Natural killer cell (primary cell): Measurements from ENCODE around the gene SPRYD3. TPM values are rescaled to one million over a fixed set of nuclear protein-coding genes. Genes with fewer than 3 reads are reported as not detected.

ENCODE experiments used
- ATAC-seq, 3 donors: fragments of 150-1000 bp in 2 of 3; fragments of 200-7000 bp in 1 of 3; cut with Tn5 transposase; 1 replicate in 1 of 3; 2 replicates in 2 of 3; pipeline ENCODE4 v1.10.0; 2021; ENCODE audit warnings: mild to moderate bottlenecking in 2 of 3, moderate library complexity in 2 of 3
- DNase-seq, 2 donors: peaks; one replicate each; pipeline versions ENCODE4 v3.0.0 to v3.0.0-alpha.2; 2013 to 2021; ENCODE audit warnings: mixed read lengths in 1 of 2
- H3K27ac ChIP-seq: one replicate; pipeline ENCODE4 v1.5.1; 2013; ENCODE audit warnings: mild to moderate bottlenecking, low read length
- H3K27me3 ChIP-seq: one replicate; pipeline ENCODE4 v1.6.1; 2013; ENCODE audit warnings: low read length; ENCODE audit not compliant: control insufficient read depth, insufficient read depth
- H3K36me3 ChIP-seq: one replicate; pipeline ENCODE4 v1.6.1; 2013; ENCODE audit warnings: low read length; ENCODE audit not compliant: control insufficient read depth, insufficient read depth
- H3K4me1 ChIP-seq: one replicate; pipeline ENCODE4 v1.6.1; 2013; ENCODE audit warnings: low read length; ENCODE audit not compliant: control insufficient read depth, insufficient read depth
- H3K4me3 ChIP-seq: one replicate; pipeline ENCODE4 v1.5.1; 2013; ENCODE audit warnings: low read length
- H3K9me3 ChIP-seq: one replicate; pipeline ENCODE4 v1.6.1; 2013; ENCODE audit warnings: low read length; ENCODE audit not compliant: control insufficient read depth, insufficient read depth
- H3K27ac Mint-ChIP-seq, 2 donors: one replicate each; pipeline ENCODE4 v1.8.0; 2022; ENCODE audit warnings: mild to moderate bottlenecking in 2 of 2, mixed read lengths in 2 of 2, moderate library complexity in 1 of 2
- H3K27me3 Mint-ChIP-seq, 2 donors: one replicate each; pipeline ENCODE4 v1.8.0; 2022; ENCODE audit warnings: low read depth in 2 of 2, mixed read lengths in 2 of 2
- H3K36me3 Mint-ChIP-seq: one replicate; pipeline ENCODE4 v1.8.0; 2022; ENCODE audit warnings: mixed read lengths
- H3K4me1 Mint-ChIP-seq, 2 donors: one replicate each; pipeline ENCODE4 v1.8.0; 2022; ENCODE audit warnings: mixed read lengths in 2 of 2
- H3K4me3 Mint-ChIP-seq: one replicate; pipeline ENCODE4 v1.8.0; 2022; ENCODE audit warnings: mild to moderate bottlenecking, moderate library complexity, mixed read lengths
- H3K9me3 Mint-ChIP-seq, 2 donors: one replicate each; pipeline ENCODE4 v1.8.0; 2022; ENCODE audit warnings: mixed read lengths in 2 of 2
- CTCF ChIP-seq: fragments of 200-600 bp; IDR thresholded peaks from one replicate; pipeline ENCODE4 v1.8.0; 2022; ENCODE audit warnings: antibody characterized with exemption
- WGBS: methylation state at CpG from one replicate; pipeline ENCODE4 v1.1.7; 2013; ENCODE audit warnings: missing lambda C conversion rate; ENCODE audit not compliant: insufficient coverage; 5-methylcytosine and 5-hydroxymethylcytosine counted together
- intact Hi-C: fragments of 100-400 bp; cut with micrococcal nuclease; formaldehyde crosslinking; loops from one replicate; pipeline ENCODE4 v1.14.2; 2022
- total RNA-seq, 4 donors: library from RNA; stranded (reverse); fragments of 120-200 nt in 1 of 4; gene quantifications; one replicate each; pipeline versions ENCODE4 v1.2.3 to v1.2.4, GENCODE V29; 2013 to 2022

SPRYD3 gene
- 10 to 100 TPM; 32.6 to 48.0 (median 42.6) TPM for total RNA-seq
- 25.5 TPM for total RNA-seq (2013)

GRCh38 chr12:53079226-53080117 is at the start of gene SPRYD3:
Gene SPRYD3 (minus strand): TSS chr12:53079390. CDS start chr12:53079333, 57 bp downstream.
- ATAC-seq (peak; percentile 97 to 99 (median 97)), DNase-seq (peak; percentile 97 to 99)
- H3K27ac ChIP-seq, result peak within 1 kb of the TSS; percentile 76
- H3K27me3 ChIP-seq, result no peaks in the 10 kb centered on the region
- Mint-ChIP-seq H3K36me3 (peaks cover 6% of the 10 kb centered on the region), H3K4me3 (peak within 1 kb of the TSS; percentile 97), H3K9me3 (no peaks in the 10 kb centered on the region), H3K27me3 (no peaks in the 10 kb centered on the region), H3K4me1 (peaks cover 46 to 49% of the 10 kb centered on the region in 2 donors), H3K27ac (peak within 1 kb of the TSS; percentile 91 to 95)
- peaks cover 23% of the 10 kb centered on the region for H3K36me3 ChIP-seq
- H3K4me3 ChIP-seq, result peak within 1 kb of the TSS; percentile 70
- TF ChIP-seq CTCF, result no peak
- intact Hi-C loops, result no loop called here
- H3K9me3 ChIP-seq, result no peaks in the 10 kb centered on the region
- 4% methylated on average over 67 of the region's 67 CpGs for WGBS
- H3K4me1 ChIP-seq, result peaks cover 20% of the 10 kb centered on the region

GRCh38 chr12:53127169-53127568 is 48.0 kb upstream of the SPRYD3 start:
- no peaks in the 10 kb centered on the region for H3K4me1 ChIP-seq
- no peaks in the 10 kb centered on the region for H3K9me3 ChIP-seq
- intact Hi-C loops, result no loop called here
- H3K27ac Mint-ChIP-seq, result no peak overlapping the region
- no peaks in the 10 kb centered on the region for H3K9me3 Mint-ChIP-seq
- DNase-seq (no peak), ATAC-seq (no peak)
- no peaks in the 10 kb centered on the region for H3K36me3 ChIP-seq
- H3K4me1 Mint-ChIP-seq, result no peaks in the 10 kb centered on the region
- no peak overlapping the region for H3K27ac ChIP-seq
- WGBS, result no CpG with 5 or more reads among the region's 1 CpG
- peaks cover 0 to 14% of the 10 kb centered on the region in 2 donors for H3K27me3 Mint-ChIP-seq
- H3K4me3 Mint-ChIP-seq, result no peak overlapping the region
- TF ChIP-seq CTCF, result no peak
- no peaks in the 10 kb centered on the region for H3K36me3 Mint-ChIP-seq
- no peaks in the 10 kb centered on the region for H3K27me3 ChIP-seq
- H3K4me3 ChIP-seq, result no peak overlapping the region

- H3K4me3 Mint-ChIP-seq, result no peak overlapping the region
- no peak for TF ChIP-seq CTCF
- no peaks in the 10 kb centered on the region for H3K4me1 Mint-ChIP-seq
- Histone ChIP-seq H3K27me3 (no peaks in the 10 kb centered on the region), H3K27ac (no peak overlapping the region), H3K4me1 (no peaks in the 10 kb centered on the region), H3K4me3 (no peak overlapping the region), H3K36me3 (no peaks in the 10 kb centered on the region), H3K9me3 (no peaks in the 10 kb centered on the region)
- intact Hi-C loops, result no loop called here
- H3K9me3 Mint-ChIP-seq, result no peaks in the 10 kb centered on the region
- DNase-seq (no peak), ATAC-seq (no peak)
- H3K27me3 Mint-ChIP-seq, result peaks cover 0 to 10% of the 10 kb centered on the region in 2 donors
- H3K27ac Mint-ChIP-seq, result no peak overlapping the region
- no peaks in the 10 kb centered on the region for H3K36me3 Mint-ChIP-seq
Observed at GRCh38 chr12:53124352-53124723, 45.1 kb upstream of the SPRYD3 start.
